ENCODE measurements around the gene KIZ. TPM values are rescaled to one million over a fixed set of nuclear protein-coding genes. Genes with fewer than 3 reads are reported as not detected.

The KIZ gene
- polyA plus RNA-seq, 1 experiment = 13.6 TPM

DNA sequence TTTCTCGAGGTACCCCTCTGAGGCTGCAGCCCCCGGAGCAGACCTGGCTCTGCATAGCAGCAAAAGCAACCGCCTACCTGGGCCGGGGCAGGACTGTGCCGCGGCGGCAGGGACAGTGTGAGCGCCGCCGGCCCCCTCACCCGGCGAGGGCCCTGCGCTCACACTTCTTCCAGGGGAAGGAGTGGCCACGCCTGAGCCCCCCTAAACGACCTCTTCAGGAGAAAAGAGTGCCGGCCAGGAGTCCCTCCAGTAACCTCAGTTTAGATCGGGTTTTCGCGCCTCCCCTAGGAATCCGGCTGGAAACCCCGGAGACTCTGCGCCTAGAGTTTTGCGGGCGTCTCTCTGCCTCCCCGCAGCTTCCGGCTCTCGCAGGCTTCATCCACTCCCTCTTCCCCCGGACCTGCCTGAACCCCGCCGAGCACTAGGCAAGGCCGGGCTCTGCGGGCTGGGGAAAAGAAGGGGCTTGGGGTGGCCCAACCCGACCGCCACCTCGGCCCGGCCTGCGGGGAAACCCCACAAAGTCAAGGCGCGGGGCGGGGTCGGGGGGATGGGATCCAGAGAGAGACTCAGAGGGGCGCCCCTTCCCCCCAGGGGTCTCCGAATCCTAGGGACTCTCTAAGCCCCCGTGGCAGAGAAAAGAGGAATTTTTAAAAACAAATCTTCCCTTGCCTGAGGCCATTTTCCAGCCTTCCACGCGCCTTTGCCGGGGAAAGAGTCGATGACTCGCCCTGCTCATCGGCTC, 20.3 kb upstream of the KIZ start:
- peaks cover 62% of the 10 kb centered on the region for H3K27me3 ChIP-seq (ENCODE audit: control insufficient read depth, insufficient read depth, low read length)
- POLR2A ChIA-PET = no interaction called here
- no peak for DNase-seq (ENCODE audit: low read depth)
- TF ChIP-seq, protein P1, sequence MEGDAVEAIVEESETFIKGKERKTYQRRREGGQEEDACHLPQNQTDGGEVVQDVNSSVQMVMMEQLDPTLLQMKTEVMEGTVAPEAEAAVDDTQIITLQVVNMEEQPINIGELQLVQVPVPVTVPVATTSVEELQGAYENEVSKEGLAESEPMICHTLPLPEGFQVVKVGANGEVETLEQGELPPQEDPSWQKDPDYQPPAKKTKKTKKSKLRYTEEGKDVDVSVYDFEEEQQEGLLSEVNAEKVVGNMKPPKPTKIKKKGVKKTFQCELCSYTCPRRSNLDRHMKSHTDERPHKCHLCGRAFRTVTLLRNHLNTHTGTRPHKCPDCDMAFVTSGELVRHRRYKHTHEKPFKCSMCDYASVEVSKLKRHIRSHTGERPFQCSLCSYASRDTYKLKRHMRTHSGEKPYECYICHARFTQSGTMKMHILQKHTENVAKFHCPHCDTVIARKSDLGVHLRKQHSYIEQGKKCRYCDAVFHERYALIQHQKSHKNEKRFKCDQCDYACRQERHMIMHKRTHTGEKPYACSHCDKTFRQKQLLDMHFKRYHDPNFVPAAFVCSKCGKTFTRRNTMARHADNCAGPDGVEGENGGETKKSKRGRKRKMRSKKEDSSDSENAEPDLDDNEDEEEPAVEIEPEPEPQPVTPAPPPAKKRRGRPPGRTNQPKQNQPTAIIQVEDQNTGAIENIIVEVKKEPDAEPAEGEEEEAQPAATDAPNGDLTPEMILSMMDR (IDR thresholded peaks at IDR 0.05; ENCODE audit: insufficient read depth, low read depth, low read length) = no peak
- no peak overlapping the region for H3K4me3 ChIP-seq (ENCODE audit: low read depth, low read length)
- no peaks in the 10 kb centered on the region for H3K36me3 ChIP-seq (ENCODE audit: control insufficient read depth, insufficient read depth, low read length)
- CTCF ChIA-PET = interaction anchor here (0.5 kb wide), 1 partner anchor 271 kb away, joined by 3 read pairs; no protein-coding TSS in a partner anchor

DNA sequence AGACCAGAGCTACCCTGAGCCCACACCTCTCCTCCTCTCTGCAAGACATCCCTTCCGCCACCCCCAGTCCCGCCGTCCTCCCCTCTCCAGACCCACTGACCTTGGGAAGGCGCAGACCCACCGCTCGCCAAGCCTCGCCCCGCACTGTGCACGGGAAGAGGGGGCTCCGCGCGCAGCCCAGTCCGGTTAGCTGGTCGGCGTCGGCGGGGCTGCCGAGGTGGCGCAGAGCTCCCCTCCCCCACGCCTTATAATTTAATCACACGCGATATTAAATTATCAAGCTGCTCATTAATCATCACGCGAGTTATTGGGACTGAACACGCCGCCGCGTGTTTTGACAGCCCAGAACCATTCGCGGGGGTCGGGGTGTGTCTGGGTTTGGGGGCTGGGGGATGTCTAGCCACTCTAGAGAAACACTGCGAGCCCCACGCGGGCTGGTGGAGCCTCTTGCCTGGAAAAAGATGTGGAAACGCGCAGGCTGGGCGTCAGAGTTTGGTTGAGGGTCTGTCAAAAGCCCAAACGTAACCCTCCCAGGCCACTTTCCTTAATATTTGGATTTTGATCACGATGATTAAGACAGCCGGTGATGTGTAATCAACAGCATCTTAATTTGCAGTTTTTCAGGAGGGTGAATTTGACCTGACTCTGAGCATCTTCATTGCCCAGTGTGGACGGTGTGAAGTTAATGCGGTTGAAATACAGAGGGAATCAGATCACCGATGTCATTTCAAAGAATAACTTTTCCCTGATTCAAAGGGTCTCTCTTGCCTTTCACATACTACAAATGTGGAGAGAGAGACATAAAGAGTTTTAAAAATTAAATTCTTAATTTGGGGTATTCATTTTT, 19.5 kb upstream of the KIZ start, which contains the start of gene LINC00237:
Gene LINC00237, minus strand, starts transcription at position 188 of the 847 bp plus-strand sequence.
- ChIA-PET CTCF (no interaction called here), POLR2A (no interaction called here)
- H3K4me3 ChIP-seq (ENCODE audit: low read depth, low read length) = no peak within 1 kb of the TSS
- no peak for DNase-seq (ENCODE audit: low read depth)
- H3K36me3 ChIP-seq (ENCODE audit: control insufficient read depth, insufficient read depth, low read length) = no peaks in the 10 kb centered on the region
- peaks cover 58% of the 10 kb centered on the region for H3K27me3 ChIP-seq (ENCODE audit: control insufficient read depth, insufficient read depth, low read length)
- TF ChIP-seq, protein P1 (IDR thresholded peaks at IDR 0.05; ENCODE audit: insufficient read depth, low read depth, low read length) = no peak

DNA sequence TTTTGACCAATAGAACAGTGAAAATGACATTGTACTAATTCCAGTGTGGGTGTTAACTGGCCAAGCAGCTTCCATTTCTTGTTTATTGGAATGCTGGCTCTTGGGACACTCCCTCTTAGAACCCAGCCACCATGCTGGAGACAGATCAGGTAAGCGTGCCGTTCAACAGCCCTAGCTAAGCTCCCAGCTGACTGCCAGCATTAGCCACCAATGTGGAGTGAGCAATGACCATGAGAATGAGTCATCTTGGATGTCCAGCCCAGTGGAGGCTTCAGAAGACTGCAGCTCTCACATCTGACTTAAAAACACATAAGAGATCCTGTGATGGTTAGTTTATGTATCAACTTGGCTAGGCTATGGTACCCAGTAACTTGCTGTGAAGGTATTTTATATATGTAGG, 16.7 kb upstream of the KIZ start:
- TF ChIP-seq, protein P1 (IDR thresholded peaks at IDR 0.05; ENCODE audit: insufficient read depth, low read depth, low read length) = no peak
- peaks cover 40% of the 10 kb centered on the region for H3K27me3 ChIP-seq (ENCODE audit: control insufficient read depth, insufficient read depth, low read length)
- no peak overlapping the region for H3K4me3 ChIP-seq (ENCODE audit: low read depth, low read length)
- DNase-seq (ENCODE audit: low read depth) = no peak
- ChIA-PET CTCF (interaction anchor here (0.6 to 1.4 kb wide), 2 partner anchors 60 to 127 kb away, joined by 3 to 5 read pairs; no protein-coding TSS in a partner anchor), POLR2A (no interaction called here)
- H3K36me3 ChIP-seq (ENCODE audit: control insufficient read depth, insufficient read depth, low read length) = no peaks in the 10 kb centered on the region

DNA sequence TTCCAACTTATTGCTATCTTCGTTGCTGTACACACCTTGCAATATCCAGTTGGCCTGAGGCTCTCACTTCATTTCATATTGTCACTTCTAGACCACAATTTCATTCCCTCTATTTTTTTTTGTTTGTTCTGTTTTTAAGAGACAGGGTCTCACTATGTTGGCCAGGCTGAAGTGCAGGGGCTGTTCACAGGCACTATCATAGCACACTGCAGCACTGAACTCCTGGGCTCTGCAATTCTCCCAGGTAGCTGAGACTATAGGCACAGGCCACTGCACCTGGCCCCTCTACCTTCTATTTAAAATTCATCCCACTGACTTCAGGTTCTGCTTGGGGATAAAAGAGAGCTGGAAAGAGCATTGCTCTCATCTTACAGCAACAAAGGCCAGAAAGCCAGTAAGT, 15.1 kb upstream of the KIZ start:
- Histone ChIP-seq H3K36me3 (ENCODE audit: control insufficient read depth, insufficient read depth, low read length) (no peaks in the 10 kb centered on the region), H3K27me3 (ENCODE audit: control insufficient read depth, insufficient read depth, low read length) (peaks cover 27% of the 10 kb centered on the region), H3K4me3 (ENCODE audit: low read depth, low read length) (no peak overlapping the region)
- ChIA-PET POLR2A (no interaction called here), CTCF (no interaction called here)
- no peak for DNase-seq (ENCODE audit: low read depth)
- TF ChIP-seq, protein P1 (IDR thresholded peaks at IDR 0.05; ENCODE audit: insufficient read depth, low read depth, low read length) = no peak

DNA sequence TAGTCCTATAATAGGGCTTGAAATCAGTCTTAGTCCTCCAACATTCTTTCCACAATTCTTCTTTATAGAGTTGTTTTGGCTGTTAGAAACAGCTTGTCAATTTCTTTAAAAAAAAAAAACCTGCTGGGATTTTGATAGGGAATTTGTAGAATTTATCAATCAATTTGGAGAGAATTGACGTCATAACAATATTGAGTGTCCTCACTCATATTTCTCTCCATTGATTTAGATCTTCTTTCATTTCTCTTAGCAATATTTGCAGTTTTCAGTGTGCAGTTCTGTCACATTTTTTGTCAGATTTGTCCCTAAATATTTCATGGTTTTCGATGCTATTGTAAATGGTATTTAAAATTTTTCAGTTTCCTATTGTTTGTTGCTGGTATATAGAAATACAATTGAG, 14.5 kb upstream of the KIZ start:
- Histone ChIP-seq H3K36me3 (ENCODE audit: control insufficient read depth, insufficient read depth, low read length) (no peaks in the 10 kb centered on the region), H3K27me3 (ENCODE audit: control insufficient read depth, insufficient read depth, low read length) (peaks cover 23% of the 10 kb centered on the region), H3K4me3 (ENCODE audit: low read depth, low read length) (no peak overlapping the region)
- ChIA-PET CTCF (no interaction called here), POLR2A (no interaction called here)
- TF ChIP-seq, protein P1 (IDR thresholded peaks at IDR 0.05; ENCODE audit: insufficient read depth, low read depth, low read length) = no peak
- no peak for DNase-seq (ENCODE audit: low read depth)
